GM18520 (cell line): ENCODE results near the gene NAV2.

ENCODE experiments used
- ATAC-seq: cut with Tn5 transposase; IDR thresholded peaks from one replicate; pipeline ENCODE4 v1.9.1; 2021; ENCODE audit not compliant: unreplicated experiment

NAV2 gene

GRCh38 chr11:19827399-19828135, 114.9 kb downstream of the NAV2 start:
- ATAC-seq: no peak

DNA sequence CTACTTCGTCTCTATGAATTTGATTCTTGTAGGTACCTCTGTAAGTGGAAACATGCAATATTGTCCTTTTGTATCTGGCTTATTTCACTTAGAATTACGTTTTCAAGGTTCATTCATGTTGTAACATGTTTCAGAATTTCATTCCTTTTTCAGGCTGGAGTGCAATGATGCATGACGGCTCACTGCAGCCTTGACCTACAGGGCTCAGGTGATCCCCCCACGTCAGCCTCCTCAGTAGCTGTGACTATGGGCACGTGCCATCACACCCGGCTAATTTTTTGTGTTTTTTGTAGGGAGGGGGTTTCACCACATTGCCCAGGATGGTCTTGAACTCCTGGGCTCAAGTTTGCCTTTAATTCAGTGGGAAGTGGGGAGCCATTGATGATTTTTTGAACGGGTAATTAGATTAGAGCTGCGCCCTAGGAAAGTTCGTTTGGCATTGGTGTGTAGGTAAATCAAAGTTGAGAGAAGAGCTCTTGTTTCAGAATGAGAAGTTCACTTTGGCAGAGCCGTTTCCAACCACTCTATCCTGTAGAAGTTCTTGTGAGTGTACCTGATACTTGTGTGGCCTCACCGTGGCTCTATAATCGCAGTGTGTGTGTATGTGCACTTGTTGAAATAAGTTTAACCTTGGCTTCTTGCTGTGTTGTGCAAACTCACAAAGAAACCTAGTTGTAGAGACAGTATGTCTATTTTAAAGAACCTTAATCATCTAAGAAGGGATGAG, 115.9 kb downstream of the NAV2 start:
- ATAC-seq: no peak

- ATAC-seq: no peak
Measured at GRCh38 chr11:19829109-19829837, 116.6 kb downstream of the NAV2 start.

- no peak for ATAC-seq
Measured at GRCh38 chr11:19832086-19832750, 119.6 kb downstream of the NAV2 start.

GRCh38 chr11:19832901-19833300, 120.3 kb downstream of the NAV2 start:
- no peak for ATAC-seq

GRCh38 chr11:19834771-19835170, 122.1 kb downstream of the NAV2 start:
- ATAC-seq: no peak

- ATAC-seq: no peak
Measured at GRCh38 chr11:19836666-19837065, 124.0 kb downstream of the NAV2 start.

DNA sequence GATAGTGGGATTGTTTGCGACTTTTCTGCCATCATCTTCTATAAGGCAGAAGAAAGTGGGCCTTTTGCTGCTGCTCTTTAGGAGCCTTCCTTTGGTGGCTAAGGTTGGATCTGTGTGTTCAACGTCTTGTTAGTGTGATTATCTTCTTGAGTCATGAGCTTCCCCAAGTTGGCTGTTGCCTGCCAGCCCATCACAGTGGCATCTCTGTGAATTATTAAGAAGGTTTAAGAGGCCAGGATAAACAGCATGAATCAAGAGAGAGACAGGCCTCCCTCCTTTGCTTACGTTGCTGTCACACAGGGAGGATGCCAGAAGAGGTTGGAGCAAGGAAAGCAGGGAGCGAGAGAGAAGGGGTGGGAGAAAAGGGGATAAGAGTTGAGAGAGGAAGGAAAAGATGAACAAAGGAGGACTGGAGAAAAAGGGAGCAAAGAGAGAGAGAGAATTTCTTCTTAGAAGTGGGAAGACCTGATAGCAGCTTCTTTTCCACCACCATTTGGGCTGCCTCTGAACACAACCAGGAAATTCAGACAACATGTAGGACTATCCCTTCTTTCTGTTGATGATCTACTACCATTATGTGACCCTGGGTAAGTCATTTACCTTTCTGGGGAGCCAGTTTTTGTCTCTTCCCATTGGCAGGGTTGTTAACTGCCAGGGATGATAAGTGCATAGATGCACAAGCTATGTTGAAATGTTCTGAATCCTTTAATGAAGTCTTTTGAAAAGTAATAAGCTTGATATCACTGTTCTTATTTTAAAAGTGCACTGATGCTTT, 126.5 kb downstream of the NAV2 start:
- ATAC-seq: no peak

GRCh38 chr11:19840961-19841360, 128.3 kb downstream of the NAV2 start:
- no peak for ATAC-seq

- no peak for ATAC-seq
Measured at GRCh38 chr11:19842505-19842904, 129.9 kb downstream of the NAV2 start.

GRCh38 chr11:19843079-19843478, 130.4 kb downstream of the NAV2 start:
- no peak for ATAC-seq

DNA sequence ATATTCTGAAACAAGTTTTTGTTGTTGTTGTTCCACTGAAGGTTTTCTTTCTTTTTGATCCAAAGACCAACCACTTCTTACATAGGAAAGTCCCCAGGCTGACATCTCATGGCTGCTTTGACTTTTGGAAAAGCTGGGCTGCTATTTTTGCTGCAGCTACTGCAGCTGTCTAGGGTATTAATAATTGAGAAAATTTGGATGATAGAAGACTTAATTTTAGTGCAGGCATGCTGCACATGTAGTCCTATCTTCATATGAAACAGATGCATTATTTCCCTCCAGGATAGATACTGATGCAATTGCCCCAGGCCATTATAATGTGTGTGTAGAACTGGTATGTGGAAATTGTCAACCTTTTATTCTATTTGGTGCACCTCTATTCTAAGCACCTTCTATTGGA, 131.4 kb downstream of the NAV2 start:
- ATAC-seq: no peak

DNA sequence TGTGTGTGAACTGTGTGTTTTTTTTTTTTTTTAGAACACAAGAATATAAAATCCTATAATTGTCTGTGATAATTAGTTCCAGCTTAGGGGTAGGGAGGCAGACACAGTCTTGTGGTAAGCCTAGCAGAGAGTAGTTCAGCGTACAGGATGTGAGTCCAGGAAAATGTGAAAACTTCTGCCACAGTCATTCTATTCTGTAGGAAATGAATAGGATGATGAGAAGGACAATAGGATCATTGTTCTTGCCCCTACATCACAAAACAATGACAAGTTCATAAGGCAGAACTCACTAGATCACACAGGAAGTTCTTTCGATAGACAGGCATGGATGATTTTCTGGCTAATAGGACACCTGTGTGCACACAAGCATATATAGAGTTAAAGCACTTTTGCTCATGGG, 132.2 kb downstream of the NAV2 start:
- ATAC-seq: no peak

GRCh38 chr11:19845626-19846025, 133.0 kb downstream of the NAV2 start:
- ATAC-seq: no peak

DNA sequence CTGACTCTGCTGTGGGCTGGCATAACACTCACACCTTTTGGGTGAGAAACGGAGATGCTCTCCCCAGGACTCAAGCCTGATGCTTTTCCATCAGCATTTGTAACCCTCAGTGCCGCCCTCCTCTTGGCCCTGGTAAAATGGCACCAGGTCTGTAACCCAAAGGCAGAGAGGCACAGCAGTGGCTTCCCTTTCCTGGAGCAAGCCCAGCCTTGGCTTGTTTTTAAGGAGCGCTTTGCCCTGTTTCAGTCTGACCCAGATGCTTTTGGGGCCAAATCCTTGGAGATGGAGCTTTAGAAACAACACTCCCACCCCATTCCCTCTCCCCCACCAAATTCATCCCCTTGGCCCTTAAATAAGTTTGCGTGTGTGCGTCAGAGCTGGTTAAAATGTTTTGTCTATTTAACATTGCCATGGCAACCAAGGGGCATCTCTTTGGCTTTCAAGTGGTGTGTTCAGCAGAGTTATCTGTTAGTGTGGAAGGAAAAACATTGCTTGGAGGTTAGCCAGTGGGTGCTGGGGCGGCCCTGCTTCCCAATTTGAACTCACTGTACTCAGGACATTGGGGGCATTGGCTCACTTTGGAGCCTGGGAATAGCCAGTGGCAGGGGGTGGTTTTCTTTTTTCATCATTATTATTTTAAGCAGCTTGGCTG, 134.1 kb downstream of the NAV2 start:
- no peak for ATAC-seq

- no peak for ATAC-seq
Measured at GRCh38 chr11:19848219-19848618, 135.6 kb downstream of the NAV2 start.

DNA sequence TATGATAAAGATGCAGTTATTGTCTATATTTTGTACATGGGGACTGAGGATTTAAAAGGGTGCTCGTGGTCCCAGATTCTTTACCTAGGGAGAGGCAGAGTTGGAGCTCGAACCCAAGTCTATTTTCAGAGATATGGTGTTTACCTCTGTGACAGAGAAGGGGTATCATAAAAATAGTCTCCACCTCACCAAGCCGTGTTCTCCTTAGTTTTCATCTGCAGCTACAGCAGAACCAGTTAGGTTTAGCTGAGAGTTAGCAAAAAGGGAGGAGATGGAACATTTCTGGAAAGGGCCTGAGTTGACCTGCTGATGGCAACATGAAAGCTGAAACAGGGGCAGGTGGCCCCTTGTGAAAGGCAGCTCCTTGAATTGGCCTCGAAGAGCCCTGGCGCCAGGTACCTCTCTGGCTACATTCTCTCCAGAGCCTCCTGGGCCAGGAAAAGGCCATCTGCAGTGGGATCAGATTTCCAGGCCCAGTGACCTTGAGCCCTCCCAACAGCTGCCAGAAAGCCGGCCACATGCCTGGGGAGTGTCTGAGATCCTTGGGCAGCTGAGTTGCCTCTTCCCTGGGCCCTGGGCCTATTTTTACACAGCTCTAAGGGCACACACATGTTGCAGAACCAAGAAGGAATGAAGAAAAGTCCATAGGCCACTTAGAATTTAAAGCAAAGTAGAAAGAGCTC, 136.6 kb downstream of the NAV2 start:
- ATAC-seq: no peak

DNA sequence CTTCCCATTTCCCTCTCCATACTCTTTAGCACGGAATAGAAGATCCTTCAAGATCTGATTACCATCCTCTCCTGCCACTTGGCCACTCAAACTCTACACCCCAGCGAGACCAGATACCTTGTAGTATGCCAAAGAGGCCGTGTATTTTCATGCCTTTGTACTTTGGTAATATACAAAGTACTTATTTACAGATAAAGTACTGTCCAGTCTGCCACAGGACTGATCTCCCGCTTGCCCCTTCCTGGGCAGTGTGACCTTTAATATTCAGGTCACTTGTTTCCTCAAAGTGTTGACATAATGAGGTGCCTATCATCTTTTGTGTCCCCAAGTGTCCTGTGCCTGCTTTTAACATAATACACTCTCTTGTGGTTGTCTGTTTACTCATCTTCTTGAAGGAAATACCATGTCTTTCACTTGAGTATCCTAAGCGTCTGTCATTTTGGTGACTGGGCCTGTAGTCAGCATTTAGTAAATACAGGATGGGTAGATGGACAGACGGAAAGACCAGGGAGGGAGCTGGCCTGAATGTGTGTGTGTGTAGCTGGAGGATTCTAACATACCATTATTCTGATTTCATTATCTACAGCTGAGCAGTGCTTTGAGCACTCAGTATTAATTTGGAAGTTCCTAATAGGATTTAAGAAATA, 137.4 kb downstream of the NAV2 start:
- no peak for ATAC-seq

GRCh38 chr11:19852288-19852687, 139.7 kb downstream of the NAV2 start:
- ATAC-seq: no peak
